ENCODE measurements around the gene MGST2.

Gene MGST2

DNA sequence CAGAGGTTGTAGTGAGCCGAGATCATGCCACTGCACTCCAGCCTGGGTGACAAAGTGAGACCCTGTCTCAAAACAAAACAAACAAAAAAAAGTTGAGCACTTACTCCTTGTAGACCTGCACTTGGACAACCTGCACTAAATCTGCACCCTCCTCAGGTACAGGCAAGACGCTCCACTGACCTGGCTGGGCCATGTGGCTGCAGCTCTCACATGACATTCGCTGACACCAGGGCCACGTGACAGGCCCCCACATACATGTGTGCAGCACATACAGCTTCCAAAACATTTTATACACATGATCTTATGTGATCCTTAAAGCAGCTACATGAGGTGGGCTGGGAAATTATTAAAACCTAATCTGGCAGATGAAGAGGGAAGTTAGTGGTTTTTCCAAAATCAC, 62.5 kb downstream of the MGST2 start:
- Mint-ChIP-seq H3K4me1 (no peaks in the 10 kb centered on the region), H3K27ac (no peak overlapping the region), H3K4me3 (no peak overlapping the region), H3K9me3 (no peaks in the 10 kb centered on the region), H3K27me3 (peaks cover 38% of the 10 kb centered on the region), H3K36me3 (no peaks in the 10 kb centered on the region)
- no peak for ATAC-seq

DNA sequence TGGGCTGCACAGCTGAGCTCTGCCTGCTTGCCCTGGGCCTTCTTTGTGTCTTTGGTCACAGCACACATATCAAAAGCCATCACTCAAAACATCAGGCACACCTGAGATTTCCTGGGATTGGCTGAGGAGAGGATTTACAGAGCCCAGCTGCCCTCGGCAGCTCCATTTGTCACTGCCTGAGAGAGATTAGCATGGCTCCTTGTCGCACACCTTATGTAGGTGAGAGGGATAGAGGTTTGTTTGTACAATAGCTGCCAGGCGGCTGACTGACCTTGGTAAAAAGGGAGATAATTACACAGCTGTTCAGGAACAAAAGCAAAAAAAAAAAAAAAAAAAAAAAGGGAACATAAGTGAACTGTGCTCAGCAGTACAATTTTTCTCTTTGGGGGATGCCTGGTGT, 63.2 kb downstream of the MGST2 start:
- ATAC-seq = no peak
- no peaks in the 10 kb centered on the region for H3K36me3 Mint-ChIP-seq
- no peak overlapping the region for H3K27ac Mint-ChIP-seq
- no peak overlapping the region for H3K4me3 Mint-ChIP-seq
- peaks cover 42% of the 10 kb centered on the region for H3K27me3 Mint-ChIP-seq
- no peaks in the 10 kb centered on the region for H3K9me3 Mint-ChIP-seq
- no peaks in the 10 kb centered on the region for H3K4me1 Mint-ChIP-seq

- Mint-ChIP-seq H3K36me3 (no peaks in the 10 kb centered on the region), H3K4me1 (peaks cover 19% of the 10 kb centered on the region), H3K27me3 (peaks cover 81% of the 10 kb centered on the region), H3K9me3 (no peaks in the 10 kb centered on the region), H3K27ac (no peak overlapping the region), H3K4me3 (no peak overlapping the region)
- ATAC-seq = no peak
Measured at GRCh38 chr4:139732991-139733570, 67.5 kb downstream of the MGST2 start.

GRCh38 chr4:139734201-139734874, 68.7 kb downstream of the MGST2 start:
- no peak for ATAC-seq
- Mint-ChIP-seq H3K9me3 (no peaks in the 10 kb centered on the region), H3K36me3 (no peaks in the 10 kb centered on the region), H3K27ac (no peak overlapping the region), H3K27me3 (peaks cover 72% of the 10 kb centered on the region), H3K4me3 (peak overlapping the region; percentile 68), H3K4me1 (peaks cover 19% of the 10 kb centered on the region)

GRCh38 chr4:139734875-139735380, 69.3 kb downstream of the MGST2 start:
- Mint-ChIP-seq H3K4me3 (peak overlapping the region; percentile 68), H3K27me3 (peaks cover 72% of the 10 kb centered on the region), H3K9me3 (no peaks in the 10 kb centered on the region), H3K4me1 (peaks cover 19% of the 10 kb centered on the region), H3K36me3 (no peaks in the 10 kb centered on the region), H3K27ac (no peak overlapping the region)
- peak; percentile 66 for ATAC-seq

DNA sequence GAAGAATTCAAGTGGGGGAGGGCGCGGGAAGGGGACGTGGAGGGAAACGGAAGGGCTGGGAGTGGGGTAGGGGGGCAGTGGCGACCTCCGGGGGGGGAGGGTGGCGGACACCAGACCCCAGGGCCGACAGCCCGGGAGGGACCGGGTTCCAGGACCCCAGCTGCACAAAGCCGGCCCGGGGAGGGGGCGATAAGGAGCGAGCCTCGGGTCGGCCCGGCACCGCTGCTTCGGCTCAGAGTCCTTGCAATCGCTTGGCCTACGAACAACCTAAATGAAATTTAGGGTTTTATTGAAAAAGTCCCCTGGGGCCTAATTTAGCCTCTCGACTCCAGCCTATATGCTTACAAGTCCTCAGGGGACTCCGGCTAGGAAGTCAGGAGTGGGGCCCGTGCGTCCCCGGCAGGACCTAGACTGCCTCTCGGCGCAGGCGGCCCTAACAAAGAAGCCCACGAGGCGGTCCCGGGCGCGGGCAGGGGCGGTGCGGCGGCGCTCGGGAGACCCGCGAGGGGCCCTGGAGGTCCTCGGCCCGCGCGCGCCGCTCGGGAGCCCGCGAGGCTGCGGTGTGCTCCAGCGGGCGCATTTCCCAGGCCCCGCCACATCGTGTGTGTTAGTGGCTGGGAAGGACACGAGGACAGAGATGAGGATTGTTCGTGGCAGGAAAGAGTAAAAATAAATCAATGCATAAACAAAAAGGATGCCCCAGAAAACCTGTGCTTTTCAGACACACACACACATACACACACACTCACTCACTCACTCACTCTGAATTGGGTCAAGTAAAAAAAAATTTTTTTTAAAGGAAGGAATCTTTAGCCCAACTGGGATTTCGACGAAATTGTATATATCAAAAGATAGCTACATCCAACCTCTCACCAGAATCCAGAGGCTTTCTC, 70.0 kb downstream of the MGST2 start:
- no peaks in the 10 kb centered on the region for H3K9me3 Mint-ChIP-seq
- ATAC-seq = peak; percentile 13
- peaks cover 66% of the 10 kb centered on the region for H3K27me3 Mint-ChIP-seq
- no peak overlapping the region for H3K27ac Mint-ChIP-seq
- H3K4me1 Mint-ChIP-seq = peaks cover 19% of the 10 kb centered on the region
- peak overlapping the region; percentile 68 for H3K4me3 Mint-ChIP-seq
- no peaks in the 10 kb centered on the region for H3K36me3 Mint-ChIP-seq

DNA sequence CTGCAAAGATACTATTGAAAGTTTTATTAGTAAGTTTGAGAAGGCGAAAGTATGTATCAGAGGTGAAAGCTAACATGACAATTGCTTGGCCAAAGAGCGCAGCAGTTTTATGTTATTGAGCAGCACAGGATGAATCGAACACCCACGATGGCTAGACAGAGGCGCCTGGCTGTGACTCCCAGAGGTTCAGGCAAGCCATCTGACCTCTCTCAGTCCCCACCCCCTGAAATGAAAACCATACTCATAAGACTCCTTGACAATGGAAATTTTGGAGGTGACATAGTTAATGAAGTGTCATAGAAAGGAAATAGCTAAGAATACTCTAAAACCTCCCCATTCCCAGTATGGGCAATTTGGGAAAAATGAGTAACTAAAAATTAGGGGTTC, 70.6 kb downstream of the MGST2 start:
- Mint-ChIP-seq H3K27ac (no peak overlapping the region), H3K36me3 (no peaks in the 10 kb centered on the region), H3K27me3 (peaks cover 59% of the 10 kb centered on the region), H3K4me1 (peaks cover 19% of the 10 kb centered on the region), H3K9me3 (no peaks in the 10 kb centered on the region), H3K4me3 (no peak overlapping the region)
- ATAC-seq = no peak

DNA sequence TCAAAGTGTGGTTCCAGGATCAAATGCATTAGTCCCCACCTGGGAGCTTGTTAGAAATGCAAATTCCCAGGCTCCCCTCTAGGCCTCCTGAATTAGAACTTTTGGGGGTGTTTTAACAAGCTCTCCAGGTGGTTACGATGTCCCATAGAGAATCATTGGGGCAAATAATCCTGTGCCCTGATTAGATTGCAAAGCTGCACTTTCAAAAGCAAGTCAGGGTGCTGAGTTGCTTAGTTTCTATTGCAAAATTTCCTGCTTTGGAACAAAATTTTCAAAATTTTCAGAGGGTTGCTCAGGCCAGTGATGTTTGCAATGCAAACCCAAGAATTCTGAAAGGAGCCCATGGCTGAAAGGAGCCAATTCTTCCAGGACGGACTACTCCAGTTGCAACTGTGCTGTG, 71.0 kb downstream of the MGST2 start:
- no peak for ATAC-seq
- Mint-ChIP-seq H3K27me3 (peaks cover 56% of the 10 kb centered on the region), H3K36me3 (no peaks in the 10 kb centered on the region), H3K27ac (no peak overlapping the region), H3K4me3 (no peak overlapping the region), H3K9me3 (no peaks in the 10 kb centered on the region), H3K4me1 (peaks cover 19% of the 10 kb centered on the region)

GRCh38 chr4:139738846-139739613, 73.4 kb downstream of the MGST2 start:
- H3K36me3 Mint-ChIP-seq = no peaks in the 10 kb centered on the region
- no peak overlapping the region for H3K27ac Mint-ChIP-seq
- ATAC-seq = no peak
- peaks cover 38% of the 10 kb centered on the region for H3K27me3 Mint-ChIP-seq
- no peaks in the 10 kb centered on the region for H3K9me3 Mint-ChIP-seq
- peaks cover 19% of the 10 kb centered on the region for H3K4me1 Mint-ChIP-seq
- H3K4me3 Mint-ChIP-seq = no peak overlapping the region

- no peak for ATAC-seq
- Mint-ChIP-seq H3K4me3 (no peak overlapping the region), H3K4me1 (peaks cover 8% of the 10 kb centered on the region), H3K9me3 (no peaks in the 10 kb centered on the region), H3K27me3 (peaks cover 36% of the 10 kb centered on the region), H3K27ac (no peak overlapping the region), H3K36me3 (no peaks in the 10 kb centered on the region)
Measured at GRCh38 chr4:139740121-139740520, 74.5 kb downstream of the MGST2 start.

GRCh38 chr4:139740531-139741041, 75.0 kb downstream of the MGST2 start:
- Mint-ChIP-seq H3K4me1 (peaks cover 3% of the 10 kb centered on the region), H3K36me3 (no peaks in the 10 kb centered on the region), H3K9me3 (no peaks in the 10 kb centered on the region), H3K4me3 (no peak overlapping the region), H3K27me3 (peaks cover 36% of the 10 kb centered on the region), H3K27ac (no peak overlapping the region)
- no peak for ATAC-seq

DNA sequence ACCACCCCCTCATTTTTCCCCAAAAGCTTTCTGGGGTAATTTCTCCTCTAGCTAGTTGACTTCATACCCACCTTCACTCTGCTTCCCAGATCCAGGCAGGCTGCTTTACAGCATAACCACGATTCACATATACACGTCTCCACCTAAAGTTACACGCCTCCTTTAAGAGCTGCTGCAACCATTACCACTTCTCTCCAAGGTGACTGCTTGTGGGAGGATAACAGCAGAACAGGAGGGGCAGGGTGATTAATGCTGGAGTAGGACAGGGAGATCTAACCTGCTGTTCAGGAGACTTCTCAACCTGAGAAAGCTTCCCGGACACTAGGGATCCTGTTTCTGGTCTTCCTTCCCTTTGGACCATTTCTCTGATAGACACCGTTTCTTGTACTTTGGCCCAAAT, 77.4 kb downstream of the MGST2 start:
- no peaks in the 10 kb centered on the region for H3K9me3 Mint-ChIP-seq
- H3K4me1 Mint-ChIP-seq = no peaks in the 10 kb centered on the region
- no peak for ATAC-seq
- peaks cover 25% of the 10 kb centered on the region for H3K27me3 Mint-ChIP-seq
- H3K4me3 Mint-ChIP-seq = no peak overlapping the region
- H3K27ac Mint-ChIP-seq = no peak overlapping the region
- no peaks in the 10 kb centered on the region for H3K36me3 Mint-ChIP-seq

GRCh38 chr4:139744232-139744631, 78.6 kb downstream of the MGST2 start:
- Mint-ChIP-seq H3K4me1 (no peaks in the 10 kb centered on the region), H3K27ac (no peak overlapping the region), H3K4me3 (no peak overlapping the region), H3K9me3 (no peaks in the 10 kb centered on the region), H3K36me3 (no peaks in the 10 kb centered on the region), H3K27me3 (peaks cover 33% of the 10 kb centered on the region)
- ATAC-seq = no peak

DNA sequence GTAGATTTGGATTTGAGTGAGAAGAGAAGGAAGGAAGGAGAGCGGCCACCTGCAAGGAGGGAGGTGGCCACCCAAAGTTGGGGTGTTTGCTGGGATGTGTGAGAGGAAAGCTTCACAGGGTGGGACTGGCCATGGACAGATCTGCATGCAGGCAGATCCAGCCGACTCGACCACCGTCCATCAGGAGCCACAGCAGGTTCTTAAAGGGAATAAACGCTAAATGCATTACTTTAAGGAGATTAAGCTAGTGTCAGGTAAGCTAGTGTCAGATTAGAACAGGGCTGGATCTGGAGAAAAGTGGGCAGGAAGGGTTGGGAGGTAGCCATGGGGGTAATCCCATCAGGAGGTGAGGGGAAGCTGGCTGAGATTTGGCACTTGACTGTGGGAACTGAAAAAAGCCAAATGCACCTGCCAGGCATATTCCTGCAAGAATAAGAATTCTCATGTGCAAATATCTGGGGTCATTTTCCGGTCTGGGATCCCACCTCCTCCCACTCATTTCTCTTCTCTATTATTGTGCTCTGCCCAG, 79.6 kb downstream of the MGST2 start:
- no peak for ATAC-seq

More for the DNA sequence above, 79.6 kb downstream of the MGST2 start:
- Mint-ChIP-seq H3K4me1 (no peaks in the 10 kb centered on the region), H3K4me3 (no peak overlapping the region), H3K27ac (no peak overlapping the region), H3K27me3 (peaks cover 33% of the 10 kb centered on the region), H3K9me3 (no peaks in the 10 kb centered on the region), H3K36me3 (no peaks in the 10 kb centered on the region)
